K562 (cell line): ENCODE data around the gene TXNRD2. TPM values are rescaled to one million over a fixed set of nuclear protein-coding genes. Genes with fewer than 3 reads are reported as not detected.

Experiments used
- ADNP ChIP-seq: fragments of 200-800 bp; sonication (Bioruptor generic); IDR thresholded peaks from 2 replicates; pipeline ENCODE4 v1.6.1; 2016; ENCODE audit warnings: missing genetic modification characterization, missing compliant biosample characterization
- ATF1 ChIP-seq, 2 experiments: fragments of 450-650 bp in 1 of 2; IDR thresholded peaks; 2 replicates each; pipeline ENCODE4 v1.6.1; 2016; ENCODE audit warnings: missing compliant biosample characterization in 1 of 2, missing genetic modification characterization in 1 of 2
- BACH1 ChIP-seq: fragments of 200-800 bp; sonication (Bioruptor generic); IDR thresholded peaks from 2 replicates; pipeline ENCODE4 v1.6.1; 2016; ENCODE audit warnings: missing genetic modification characterization, missing compliant biosample characterization
- CREB5 ChIP-seq: fragments of 250-450 bp; sonication (Bioruptor Pico); IDR thresholded peaks from 2 replicates; pipeline ENCODE4 v1.5.0; 2020; ENCODE audit warnings: mild to moderate bottlenecking
- ESRRA ChIP-seq: fragments of 450-650 bp; IDR thresholded peaks from 2 replicates; pipeline ENCODE4 v1.6.1; 2014; ENCODE audit warnings: low read depth, mild to moderate bottlenecking, moderate library complexity, borderline replicate concordance
- ETV6 ChIP-seq, 3 experiments: fragments of 150-350 bp in 1 of 3; sonication (generic) in 1 of 3; formaldehyde crosslinking in 1 of 3; IDR thresholded peaks; 2 replicates each; pipeline versions ENCODE4 v1.6.1 to v1.8.0; 2014 to 2022; ENCODE audit warnings: borderline replicate concordance in 2 of 3, low read depth in 2 of 3, antibody characterized with exemption in 1 of 3, low read length in 1 of 3, mild to moderate bottlenecking in 1 of 3, missing genetic modification reagents in 1 of 3
- JUND ChIP-seq, 2 experiments: IDR thresholded peaks; 2 replicates in 1 of 2; 3 replicates in 1 of 2; pipeline ENCODE4 v1.6.1; 2011; ENCODE audit warnings: borderline replicate concordance in 2 of 2, low read depth in 2 of 2, low read length in 2 of 2, improper control_type of control experiment in 1 of 2, missing biosample characterization in 1 of 2, missing genetic modification characterization in 1 of 2, missing genetic modification reagents in 1 of 2
- LCOR ChIP-seq: sonication (generic); formaldehyde crosslinking; IDR thresholded peaks from 2 replicates; pipeline ENCODE4 v1.8.0; 2022; ENCODE audit warnings: mild to moderate bottlenecking, missing genetic modification reagents
- POU5F1 ChIP-seq: fragments of 150-350 bp; IDR thresholded peaks from 2 replicates; pipeline ENCODE4 v1.6.1; 2014; ENCODE audit warnings: borderline replicate concordance, low read length, low read depth, mild to moderate bottlenecking; ENCODE audit not compliant: partially characterized antibody
- PRPF4 ChIP-seq: fragments of 200-400 bp; formaldehyde crosslinking; IDR thresholded peaks from one replicate; pipeline ENCODE4 v1.6.1; 2017; ENCODE audit warnings: low read length, low read depth, mild to moderate bottlenecking; ENCODE audit not compliant: insufficient read depth, poor library complexity, severe bottlenecking
- PURB ChIP-seq: sonication (generic); formaldehyde crosslinking; IDR thresholded peaks from 2 replicates; pipeline ENCODE4 v1.9.0; 2021; ENCODE audit warnings: low read depth, mild to moderate bottlenecking, missing genetic modification reagents
- RFX5 ChIP-seq: IDR thresholded peaks from 2 replicates; pipeline ENCODE4 v1.6.1; 2011; ENCODE audit warnings: low read depth, mild to moderate bottlenecking, improper control_type of control experiment, low read length
- SIRT6 ChIP-seq: IDR thresholded peaks from one replicate; pipeline ENCODE4 v1.6.1; 2012; ENCODE audit warnings: low read depth, mild to moderate bottlenecking, control low read depth, inconsistent platforms, low read length, moderate library complexity
- SMARCB1 ChIP-seq: IDR thresholded peaks from 2 replicates; pipeline ENCODE4 v1.6.1; 2011; ENCODE audit warnings: improper control_type of control experiment, low read depth; ENCODE audit not compliant: insufficient read length
- ZBTB1 ChIP-seq: sonication (generic); formaldehyde crosslinking; IDR thresholded peaks from 2 replicates; pipeline ENCODE4 v1.8.1; 2023; ENCODE audit warnings: missing genetic modification reagents, low read depth, mild to moderate bottlenecking, borderline replicate concordance
- ZC3H4 ChIP-seq: sonication (generic); formaldehyde crosslinking; IDR thresholded peaks from 2 replicates; pipeline ENCODE4 v1.9.0; 2021; ENCODE audit warnings: missing genetic modification reagents, borderline replicate concordance
- ZNF75A ChIP-seq: fragments of 450-650 bp; formaldehyde crosslinking; IDR thresholded peaks from 2 replicates; pipeline ENCODE4 v1.4.0; 2020; ENCODE audit warnings: mild to moderate bottlenecking
- polyA plus RNA-seq, 8 experiments: library from polyadenylated mRNA; depleted of rRNA in 4 of 8; stranded (reverse) in 5 of 8; unstranded in 3 of 8; fragments of >200 nt; fragmentation: Nextera tagmentation in 2 of 8; fragmentation: Illumina TruSeq in 1 of 8; extraction: Ambion mirVana in 2 of 8; extraction: Trizol in 1 of 8; gene quantifications; 2 replicates each; pipeline versions ENCODE4 v1.2.1 to v1.2.3, GENCODE V29; 2011 to 2014; ENCODE audit warnings: inconsistent platforms in 1 of 8, missing spikeins in 1 of 8
- total RNA-seq, 7 experiments: library from RNA; depleted of rRNA in 6 of 7; stranded (reverse); fragments of >200 nt in 6 of 7; fragmentation: Illumina TruSeq in 2 of 7; extraction: Trizol in 2 of 7; gene quantifications; 2 replicates each; pipeline versions ENCODE4 v1.2.1 to v1.2.3, GENCODE V29; 2011 to 2021; ENCODE audit warnings: low replicate concordance in 1 of 7
- TF ChIP-seq, protein P1 (sequence below): fragments of 250-450 bp; sonication (Bioruptor Pico); IDR thresholded peaks from 2 replicates; pipeline ENCODE4 v1.5.0; 2021; ENCODE audit warnings: mild to moderate bottlenecking, moderate library complexity
- TF ChIP-seq, protein P2 (sequence below): conservative IDR thresholded peaks from 2 replicates; pipeline ENCODE4 v1.6.1; 2011; ENCODE audit warnings: low read depth, mild to moderate bottlenecking, low read length; ENCODE audit not compliant: control insufficient read depth

TXNRD2 gene
- total and polyA plus RNA-seq, 9 of the 15 experiments (the other 6 are each of a cell fraction or from before 2014, with no cell fraction given), result 3.3 to 80.2 (median 49.4) TPM

- TF ChIP-seq, protein P1, sequence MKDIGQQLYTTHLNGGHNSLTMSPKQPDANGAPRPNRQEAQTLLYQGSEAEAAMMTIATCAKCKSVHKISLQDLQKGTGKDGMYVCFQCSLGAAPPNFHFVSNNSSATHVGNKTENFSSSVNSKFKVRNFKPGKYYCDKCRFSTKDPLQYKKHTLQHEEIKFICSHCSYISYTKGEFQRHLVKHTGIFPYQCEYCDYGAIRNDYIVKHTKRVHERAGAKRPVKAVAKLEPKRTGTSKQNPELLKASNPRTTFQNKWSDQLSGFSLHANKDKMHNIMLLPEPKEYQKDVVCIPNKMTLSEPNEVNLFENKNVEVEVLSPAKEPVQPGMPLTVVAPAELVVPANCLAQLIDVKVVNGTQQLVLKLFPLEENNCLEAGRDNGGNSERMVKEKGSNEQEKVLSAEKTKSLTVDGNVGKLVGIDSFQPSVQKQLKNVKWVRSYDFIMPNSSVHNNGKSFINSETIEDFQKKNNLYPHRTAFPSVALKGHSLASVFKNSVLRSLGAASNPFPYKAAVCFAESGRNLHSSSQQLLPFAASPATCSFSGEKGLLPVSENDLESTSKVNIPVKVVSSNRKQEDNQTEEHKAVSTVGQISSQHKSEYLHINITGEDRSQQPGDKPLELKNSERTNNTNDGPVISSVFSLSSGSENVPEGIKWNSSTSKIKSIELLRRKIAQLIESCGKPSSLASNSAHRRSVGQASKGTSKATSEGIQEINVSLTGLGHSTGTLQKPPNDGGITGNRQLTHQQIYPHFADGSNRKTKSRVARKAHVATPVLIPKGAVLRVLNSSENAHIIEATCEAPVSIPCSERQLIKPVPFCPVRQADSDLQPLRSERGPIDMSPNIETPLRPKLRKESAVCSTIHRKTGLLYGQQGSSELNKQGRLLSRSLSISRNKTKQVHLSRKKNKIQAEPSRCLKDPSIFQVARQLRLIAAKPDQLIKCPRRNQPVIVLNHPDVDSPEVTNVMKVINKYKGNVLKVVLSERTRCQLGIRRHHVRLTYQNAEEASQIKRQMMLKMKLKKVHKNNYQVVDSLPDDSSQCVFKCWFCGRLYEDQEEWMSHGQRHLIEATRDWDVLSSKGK (CRISPR knock-in tag), result no peak
- TF ChIP-seq ETV6 (IDR thresholded peaks at IDR 0.05; ENCODE audit: borderline replicate concordance in 1 of 2, low read depth in 2 of 2, low read length in 1 of 2), result 0 out of 4 replicates have a peak, but pooled peaks of 1 of the 2 experiments have one; percentile 21
- no peak for TF ChIP-seq ETV6 (CRISPR knock-in tag; IDR thresholded peaks at IDR 0.05; ENCODE audit: borderline replicate concordance)
- TF ChIP-seq ZC3H4, result no peak
- no peak for TF ChIP-seq BACH1 (tag)
- TF ChIP-seq PURB (CRISPR knock-in tag), result no peak
- TF ChIP-seq JUND (IDR thresholded peaks at IDR 0.05; ENCODE audit: borderline replicate concordance, low read depth, low read length), result peak; percentile 42
- peak; percentile 29; the same call in 1 of the 3 replicates for TF ChIP-seq JUND (tag; IDR thresholded peaks at IDR 0.05; ENCODE audit: borderline replicate concordance, low read depth, low read length)
- peak; percentile 29; the same call in 1 of the 2 replicates for TF ChIP-seq ESRRA
- no peak for TF ChIP-seq LCOR (CRISPR knock-in tag)
- no peak for TF ChIP-seq ZBTB1 (CRISPR knock-in tag)
- no peak for TF ChIP-seq SMARCB1
- no peak for TF ChIP-seq ZNF75A
- TF ChIP-seq POU5F1, result peak; percentile 9
- no peak for TF ChIP-seq PRPF4
- 0 out of 2 replicates have a peak, but pooled peaks have one; percentile 1 for TF ChIP-seq ATF1 (CRISPR knock-in tag; IDR thresholded peaks at IDR 0.05)
- peak; percentile 47 for TF ChIP-seq ATF1 (tag; IDR thresholded peaks at IDR 0.05)
- no peak for TF ChIP-seq ADNP (tag)
- TF ChIP-seq CREB5 (CRISPR knock-in tag), result no peak
- TF ChIP-seq, protein P2, sequence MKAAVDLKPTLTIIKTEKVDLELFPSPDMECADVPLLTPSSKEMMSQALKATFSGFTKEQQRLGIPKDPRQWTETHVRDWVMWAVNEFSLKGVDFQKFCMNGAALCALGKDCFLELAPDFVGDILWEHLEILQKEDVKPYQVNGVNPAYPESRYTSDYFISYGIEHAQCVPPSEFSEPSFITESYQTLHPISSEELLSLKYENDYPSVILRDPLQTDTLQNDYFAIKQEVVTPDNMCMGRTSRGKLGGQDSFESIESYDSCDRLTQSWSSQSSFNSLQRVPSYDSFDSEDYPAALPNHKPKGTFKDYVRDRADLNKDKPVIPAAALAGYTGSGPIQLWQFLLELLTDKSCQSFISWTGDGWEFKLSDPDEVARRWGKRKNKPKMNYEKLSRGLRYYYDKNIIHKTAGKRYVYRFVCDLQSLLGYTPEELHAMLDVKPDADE, result 0 out of 2 replicates have a peak, but pooled peaks have one; percentile 46
- no peak for TF ChIP-seq SIRT6
- TF ChIP-seq RFX5, result no peak
Measured at GRCh38 chr22:19974935-19975706, 33.5 kb upstream of the TXNRD2 start (continued).
